ENCODE measurements around the gene ZBTB38. TPM values are rescaled to one million over a fixed set of nuclear protein-coding genes. Genes with fewer than 3 reads are reported as not detected.

Gene ZBTB38
- total RNA-seq, 6 experiments from 2014 or later = 29.4 to 75.2 (median 36.6) TPM

DNA sequence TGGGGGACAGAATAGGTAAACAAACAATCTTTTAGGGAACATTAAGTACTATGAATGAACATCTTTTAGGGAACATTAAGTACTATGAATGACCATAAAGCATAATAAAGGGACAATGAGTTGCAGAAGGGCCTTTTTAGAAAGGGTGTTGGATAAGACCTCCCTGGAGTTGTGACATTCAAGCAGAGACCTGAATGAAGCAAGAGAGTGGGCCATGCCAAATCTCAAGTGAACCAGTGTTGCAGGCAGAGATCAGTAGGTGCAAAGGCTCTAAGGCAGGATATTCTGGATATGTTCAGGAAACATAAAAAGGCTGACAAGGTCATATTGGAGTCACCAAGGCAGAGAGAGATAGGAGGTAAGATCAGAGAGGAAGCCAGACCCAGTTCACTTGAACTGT, 29.4 kb upstream of the ZBTB38 start:
- Histone ChIP-seq H3K27ac (peak overlapping the region in 1 of 3 donors; percentile 44), H3K4me3 (no peak overlapping the region), H3K27me3 (no peaks in the 10 kb centered on the region), H3K4me1 (peaks cover 0 to 18% (median 0%) of the 10 kb centered on the region in 4 donors), H3K36me3 (no peaks in the 10 kb centered on the region), H3K9me3 (no peaks in the 10 kb centered on the region)
- no peak for TF ChIP-seq POLR2A (IDR thresholded peaks at IDR 0.05)
- TF ChIP-seq, protein P1, sequence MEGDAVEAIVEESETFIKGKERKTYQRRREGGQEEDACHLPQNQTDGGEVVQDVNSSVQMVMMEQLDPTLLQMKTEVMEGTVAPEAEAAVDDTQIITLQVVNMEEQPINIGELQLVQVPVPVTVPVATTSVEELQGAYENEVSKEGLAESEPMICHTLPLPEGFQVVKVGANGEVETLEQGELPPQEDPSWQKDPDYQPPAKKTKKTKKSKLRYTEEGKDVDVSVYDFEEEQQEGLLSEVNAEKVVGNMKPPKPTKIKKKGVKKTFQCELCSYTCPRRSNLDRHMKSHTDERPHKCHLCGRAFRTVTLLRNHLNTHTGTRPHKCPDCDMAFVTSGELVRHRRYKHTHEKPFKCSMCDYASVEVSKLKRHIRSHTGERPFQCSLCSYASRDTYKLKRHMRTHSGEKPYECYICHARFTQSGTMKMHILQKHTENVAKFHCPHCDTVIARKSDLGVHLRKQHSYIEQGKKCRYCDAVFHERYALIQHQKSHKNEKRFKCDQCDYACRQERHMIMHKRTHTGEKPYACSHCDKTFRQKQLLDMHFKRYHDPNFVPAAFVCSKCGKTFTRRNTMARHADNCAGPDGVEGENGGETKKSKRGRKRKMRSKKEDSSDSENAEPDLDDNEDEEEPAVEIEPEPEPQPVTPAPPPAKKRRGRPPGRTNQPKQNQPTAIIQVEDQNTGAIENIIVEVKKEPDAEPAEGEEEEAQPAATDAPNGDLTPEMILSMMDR (IDR thresholded peaks at IDR 0.05) = no peak
- ATAC-seq (peak; percentile 62 to 88 (median 67)), DNase-seq (peak in 1 of 3 donors; percentile 63)
- intact Hi-C loops (cut with DNase I) = no loop called here

DNA sequence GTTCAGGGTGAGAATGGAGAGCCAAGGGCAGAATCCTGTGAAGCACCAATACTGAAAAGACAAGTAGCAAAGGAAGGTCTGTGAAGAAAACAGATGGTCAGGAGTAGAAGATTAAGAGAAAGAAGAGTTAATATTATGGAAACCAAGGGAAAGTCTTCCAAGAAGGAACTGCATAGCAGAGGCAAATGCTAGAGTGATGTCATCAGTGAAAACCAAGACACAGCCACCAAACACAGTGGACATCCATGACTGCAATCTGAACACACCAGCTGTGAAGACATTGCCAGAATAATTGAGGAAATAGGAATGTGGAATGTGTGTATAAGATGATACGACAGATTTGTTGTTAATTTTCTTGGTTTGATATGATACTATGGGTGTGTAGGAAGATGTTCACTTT, 26.8 kb upstream of the ZBTB38 start:
- Histone ChIP-seq H3K27ac (no peak overlapping the region), H3K9me3 (no peaks in the 10 kb centered on the region), H3K27me3 (no peaks in the 10 kb centered on the region), H3K36me3 (no peaks in the 10 kb centered on the region), H3K4me1 (peaks cover 0 to 33% (median 3%) of the 10 kb centered on the region in 4 donors), H3K4me3 (no peak overlapping the region)
- DNase-seq (no peak), ATAC-seq (no peak)
- WGBS (ENCODE audit: insufficient coverage, low coverage, low lambda C conversion rate, missing lambda C conversion rate) = 75% methylated on average over 1 of the region's 1 CpG
- intact Hi-C loops (cut with DNase I) = no loop called here
- no peak for TF ChIP-seq POLR2A (IDR thresholded peaks at IDR 0.05)

DNA sequence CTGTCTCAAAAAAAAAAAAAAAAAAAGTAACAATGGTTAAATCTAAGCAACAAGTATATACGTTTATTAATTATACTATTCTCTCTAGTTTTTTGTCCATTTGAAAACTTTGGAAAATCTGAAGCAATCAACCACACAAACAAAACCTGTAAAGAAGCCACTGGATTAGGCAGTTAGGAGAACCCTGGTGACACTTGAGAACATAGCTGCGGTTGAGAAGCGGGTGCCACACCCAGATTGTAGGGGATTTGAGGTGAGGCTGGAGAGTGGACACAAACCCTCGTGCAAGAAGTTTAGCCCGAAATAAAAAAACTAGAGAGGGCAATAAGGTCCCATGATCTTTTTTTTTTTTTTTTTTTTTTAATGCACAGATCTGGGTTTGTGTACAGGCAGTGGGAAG, 25.9 kb upstream of the ZBTB38 start:
- Histone ChIP-seq H3K9me3 (no peaks in the 10 kb centered on the region), H3K27ac (no peak overlapping the region), H3K4me3 (no peak overlapping the region), H3K27me3 (no peaks in the 10 kb centered on the region), H3K4me1 (peaks cover 0 to 33% (median 3%) of the 10 kb centered on the region in 4 donors), H3K36me3 (no peaks in the 10 kb centered on the region)
- intact Hi-C loops (cut with DNase I) = no loop called here
- DNase-seq (no peak), ATAC-seq (no peak)
- 87% methylated on average over 5 of the region's 5 CpGs for WGBS (ENCODE audit: insufficient coverage, low coverage, low lambda C conversion rate, missing lambda C conversion rate)
- no peak for TF ChIP-seq POLR2A (IDR thresholded peaks at IDR 0.05)
- TF ChIP-seq, protein P1 (IDR thresholded peaks at IDR 0.05) = no peak

DNA sequence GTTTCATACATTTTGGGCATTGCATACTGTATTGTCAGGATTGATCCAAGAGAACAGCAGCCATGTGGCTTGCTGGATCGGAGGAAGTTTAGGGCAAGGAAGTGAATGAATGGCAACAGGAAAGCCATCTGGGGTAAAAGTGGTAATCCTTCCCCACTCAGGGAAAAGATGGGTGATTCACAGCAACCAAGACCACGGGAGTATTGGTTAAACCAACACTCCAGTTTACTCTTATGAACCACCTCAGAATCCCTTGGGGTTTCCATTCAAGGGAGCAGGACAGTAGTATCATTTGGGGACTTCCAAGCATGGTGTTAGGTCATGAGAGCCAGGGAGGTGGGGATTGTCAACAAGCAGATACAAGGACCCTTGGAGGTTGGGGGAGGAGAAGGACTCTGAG, 25.2 kb upstream of the ZBTB38 start:
- ATAC-seq = no peak
- WGBS (ENCODE audit: insufficient coverage, low coverage, low lambda C conversion rate, missing lambda C conversion rate) = 73% methylated on average over 2 of the region's 2 CpGs
- TF ChIP-seq, protein P1 (IDR thresholded peaks at IDR 0.05) = no peak
- TF ChIP-seq POLR2A (IDR thresholded peaks at IDR 0.05) = no peak

DNA sequence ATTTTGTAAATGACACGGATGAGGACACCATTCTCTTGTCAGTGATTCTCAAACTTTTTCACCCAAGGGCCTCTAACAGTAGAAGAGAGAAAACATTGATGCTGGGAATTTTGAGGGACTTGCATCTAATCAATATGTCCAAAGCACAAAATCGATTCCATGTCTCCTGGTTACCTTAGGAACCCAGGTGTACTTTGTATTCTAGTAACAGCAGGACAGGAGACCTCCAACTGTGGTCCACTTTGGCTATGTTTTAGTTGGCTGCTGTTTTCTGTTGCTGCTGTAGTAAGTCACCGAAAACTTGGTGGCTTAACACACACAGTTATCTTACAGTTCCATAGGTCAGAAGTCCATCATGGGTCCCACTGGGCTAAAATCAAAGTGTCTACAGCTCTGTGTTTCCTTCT, 24.4 kb upstream of the ZBTB38 start:
- no peak for DNase-seq
- TF ChIP-seq, protein P1 (IDR thresholded peaks at IDR 0.05) = no peak
- TF ChIP-seq POLR2A (IDR thresholded peaks at IDR 0.05) = no peak
- intact Hi-C loops (cut with DNase I) = no loop called here
- Histone ChIP-seq H3K27me3 (no peaks in the 10 kb centered on the region), H3K27ac (peak overlapping the region in 2 of 3 donors; percentile 19 to 37), H3K9me3 (no peaks in the 10 kb centered on the region), H3K36me3 (no peaks in the 10 kb centered on the region), H3K4me3 (no peak overlapping the region), H3K4me1 (peaks cover 0 to 31% (median 3%) of the 10 kb centered on the region in 4 donors)
- WGBS (ENCODE audit: insufficient coverage, low coverage, low lambda C conversion rate, missing lambda C conversion rate) = 11% methylated on average over 2 of the region's 3 CpGs
- peak; percentile 77 to 89 (median 82) for ATAC-seq

More for the DNA sequence above, 25.2 kb upstream of the ZBTB38 start:
- Histone ChIP-seq H3K4me1 (peaks cover 0 to 33% (median 3%) of the 10 kb centered on the region in 4 donors), H3K27ac (peak overlapping the region in 2 of 3 donors; percentile 15 to 19), H3K27me3 (no peaks in the 10 kb centered on the region), H3K36me3 (no peaks in the 10 kb centered on the region), H3K4me3 (no peak overlapping the region), H3K9me3 (no peaks in the 10 kb centered on the region)
- intact Hi-C loops (cut with DNase I) = no loop called here
- no peak for DNase-seq
